Epidermal melanocyte (primary cell): ENCODE results near the gene DENND5A.
A peak's percentile ranks its signal among the peaks of the same experiment; 100 is the strongest.

Experiments used
- DNase-seq: peaks from one replicate; pipeline ENCODE4 v3.0.0; 2011; ENCODE audit warnings: low spot score; ENCODE audit not compliant: insufficient read length

DENND5A gene

DNA sequence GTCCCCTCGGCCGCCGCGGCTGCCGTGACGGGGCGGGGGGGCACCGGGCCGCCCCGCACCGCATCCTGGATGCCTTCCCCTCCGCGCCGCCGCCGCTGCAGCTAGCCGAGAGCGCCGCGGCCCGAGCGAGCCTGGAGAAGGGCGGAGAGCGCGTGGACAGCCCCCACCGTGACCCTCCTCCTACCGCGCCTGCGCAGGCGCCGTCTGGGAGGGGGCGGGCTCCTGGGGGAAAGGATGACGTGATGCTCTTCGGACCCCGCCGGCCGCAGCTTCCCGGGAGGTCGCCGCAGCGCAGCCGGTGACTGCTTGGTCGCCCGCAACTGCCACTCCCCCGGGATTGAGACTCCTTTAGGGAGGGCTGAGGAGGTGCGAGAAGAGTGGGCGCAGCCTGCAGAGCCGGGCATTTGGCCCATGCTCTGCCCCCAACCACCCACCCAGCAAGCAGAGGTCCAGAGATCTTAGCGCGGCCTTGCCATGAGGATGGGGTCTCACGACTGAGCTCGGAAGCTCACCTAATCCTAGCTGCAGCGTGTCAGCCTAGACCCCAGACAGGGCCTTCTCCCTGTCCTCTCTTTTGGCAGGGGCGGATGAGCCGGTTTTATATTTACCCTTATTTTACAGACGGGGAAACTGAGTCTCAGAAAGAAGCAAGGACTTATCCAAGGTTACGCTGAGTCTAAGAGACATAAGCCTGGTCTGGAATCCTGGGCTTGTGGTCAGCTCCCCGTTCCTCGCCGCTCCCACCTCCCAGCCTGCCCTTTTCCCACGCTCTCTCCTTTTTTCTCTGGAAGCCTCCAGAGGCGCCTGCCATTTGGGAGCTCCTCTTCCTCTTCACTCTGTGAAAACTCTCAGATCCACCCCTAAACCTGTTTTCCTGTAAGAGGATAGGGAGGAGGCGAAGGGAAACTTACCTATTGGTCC, at the start of gene DENND5A:
DENND5A (minus strand) TSS at position 140 of the 921 bp plus-strand sequence. CDS start 281 bp downstream, outside the sequence.
- DNase-seq, result peak; percentile 97

DNA sequence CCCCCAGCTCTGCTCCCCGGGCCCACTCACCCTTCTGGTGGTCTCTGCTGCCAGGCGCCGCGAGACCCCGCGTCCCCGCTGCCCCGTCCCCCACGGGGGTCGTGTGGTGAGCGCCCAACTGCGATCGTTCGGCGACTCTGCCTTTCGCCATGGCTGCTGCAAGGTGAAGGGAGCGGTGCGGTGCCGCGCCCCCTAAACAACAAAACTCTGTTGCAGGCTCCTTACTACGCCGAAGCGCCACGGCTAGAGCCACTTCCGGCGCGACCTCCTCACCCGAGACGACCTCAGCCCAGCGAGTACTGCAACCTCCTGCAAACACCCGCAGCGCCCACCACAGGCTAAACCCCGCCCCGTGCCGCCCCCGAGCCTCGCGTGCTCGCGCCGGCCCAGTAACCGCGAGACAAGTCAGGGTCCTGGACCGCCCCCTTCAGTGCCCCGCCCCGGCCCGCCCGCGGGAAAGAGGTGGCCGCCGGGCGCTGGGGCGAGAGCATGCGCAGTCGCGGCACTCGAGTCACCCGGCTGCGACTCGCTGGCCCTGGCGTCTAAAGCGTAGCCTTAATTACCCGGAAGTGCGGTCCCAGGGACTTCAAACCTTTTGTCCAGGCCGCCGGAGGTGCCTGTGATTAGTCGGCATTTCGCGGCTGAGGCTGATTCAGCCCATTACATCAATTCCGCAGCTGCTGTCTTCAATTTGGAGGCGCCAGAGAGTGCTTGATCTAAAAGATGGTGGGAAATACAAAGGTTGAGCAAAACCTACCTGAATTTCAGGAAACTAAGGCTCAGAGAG, 49.3 kb upstream of the DENND5A start, which contains the start of gene TMEM41B:
TMEM41B (minus strand) TSS at position 303 of the 787 bp plus-strand sequence; CDS start at position 151, 152 bp downstream.
- peak; percentile 97 for DNase-seq

DNA sequence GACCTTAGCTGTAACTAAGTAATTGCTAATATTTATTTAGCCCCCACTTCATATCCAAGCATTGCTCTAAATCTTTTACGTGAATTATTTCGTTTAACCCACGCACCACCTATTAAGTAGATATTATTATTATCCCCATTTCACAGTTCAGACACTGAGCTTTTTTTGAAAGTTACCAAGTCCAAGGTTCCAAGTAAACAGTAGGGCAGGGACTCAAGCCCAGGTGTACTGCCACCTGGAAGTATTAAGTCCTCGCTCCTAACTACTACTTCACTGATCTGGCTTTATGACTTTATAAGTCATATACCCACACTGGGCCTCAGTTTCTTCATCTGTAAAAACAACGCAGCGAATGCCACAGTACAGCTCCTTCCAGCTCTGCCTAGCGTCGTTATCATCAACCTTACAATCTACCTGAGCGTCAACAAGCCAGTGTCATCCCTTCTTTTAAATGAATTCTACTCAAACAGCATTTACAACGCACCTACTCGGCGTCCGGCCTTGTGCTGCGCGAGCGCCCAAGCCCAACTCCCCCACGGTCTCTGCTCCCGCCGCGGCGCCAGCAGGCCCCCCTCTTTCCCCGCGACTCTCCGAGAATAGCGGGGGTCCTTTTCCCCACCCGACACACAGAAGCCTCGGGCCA, 48.6 kb upstream of the DENND5A start:
- DNase-seq, result no peak

DNA sequence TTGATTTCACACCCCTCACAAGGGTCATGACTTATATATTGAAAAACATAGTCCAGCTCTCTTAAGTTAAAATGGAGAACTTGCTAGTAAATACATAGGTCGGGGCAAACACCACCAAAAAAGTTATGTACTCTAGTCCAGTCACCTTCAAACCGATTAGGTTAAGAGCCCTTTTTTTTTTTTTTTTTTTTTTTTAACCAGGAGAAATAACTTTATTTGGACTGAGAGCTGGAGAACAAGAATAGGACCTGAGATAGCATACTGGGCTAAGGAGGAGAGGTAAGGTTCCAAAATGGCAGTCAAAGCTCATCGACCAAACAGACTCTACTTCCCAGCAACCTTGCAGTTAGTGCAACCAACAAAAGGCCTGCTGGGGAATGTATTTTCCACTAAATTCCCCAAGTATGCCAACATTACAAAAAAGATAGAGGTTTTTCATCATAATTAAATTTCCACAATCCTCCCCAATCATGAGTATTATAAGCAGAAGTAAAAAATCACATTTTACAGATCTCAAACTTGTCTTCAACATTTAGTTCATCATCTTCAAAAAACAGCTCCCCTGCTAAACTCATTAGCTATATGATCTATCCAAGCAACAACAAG, 45.4 kb upstream of the DENND5A start:
- DNase-seq, result no peak

DNA sequence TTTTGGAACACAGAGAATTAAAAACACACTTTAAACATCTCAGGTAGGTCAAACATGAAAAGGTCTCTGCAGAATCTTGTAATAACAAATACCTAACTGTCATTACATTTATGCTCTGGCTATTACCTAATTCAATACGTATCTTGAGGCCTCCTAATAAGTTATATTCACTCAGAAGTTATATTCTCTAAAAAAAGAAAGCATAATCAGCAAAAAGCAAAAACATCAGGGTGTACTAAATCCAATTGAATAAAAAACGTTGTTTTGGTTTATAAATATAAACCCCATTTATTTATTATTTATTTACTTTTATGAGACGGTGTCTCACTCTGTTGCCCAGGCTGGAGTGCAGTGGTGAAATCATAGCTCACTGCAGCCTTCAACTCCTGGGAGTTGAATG, 39.0 kb upstream of the DENND5A start:
- no peak for DNase-seq

DNA sequence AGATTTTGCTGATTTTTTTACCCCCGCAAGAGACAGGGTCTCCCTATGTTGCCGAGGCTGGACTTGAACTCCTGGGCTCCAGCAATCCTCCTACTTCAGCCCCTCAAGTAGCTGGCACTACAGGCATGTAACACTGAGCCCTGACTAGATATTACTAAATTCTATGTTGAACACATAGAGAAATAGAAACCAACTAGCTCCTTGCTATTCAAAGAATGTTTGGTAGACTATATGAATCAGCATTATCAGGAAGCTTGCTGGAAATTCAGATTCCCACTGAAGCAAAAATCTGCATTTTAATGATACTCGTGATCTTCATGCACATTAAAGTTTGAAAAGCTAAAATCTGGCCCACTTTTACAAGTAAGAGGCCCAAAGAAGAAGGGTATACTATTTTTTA, 37.3 kb upstream of the DENND5A start:
- DNase-seq, result no peak

DNA sequence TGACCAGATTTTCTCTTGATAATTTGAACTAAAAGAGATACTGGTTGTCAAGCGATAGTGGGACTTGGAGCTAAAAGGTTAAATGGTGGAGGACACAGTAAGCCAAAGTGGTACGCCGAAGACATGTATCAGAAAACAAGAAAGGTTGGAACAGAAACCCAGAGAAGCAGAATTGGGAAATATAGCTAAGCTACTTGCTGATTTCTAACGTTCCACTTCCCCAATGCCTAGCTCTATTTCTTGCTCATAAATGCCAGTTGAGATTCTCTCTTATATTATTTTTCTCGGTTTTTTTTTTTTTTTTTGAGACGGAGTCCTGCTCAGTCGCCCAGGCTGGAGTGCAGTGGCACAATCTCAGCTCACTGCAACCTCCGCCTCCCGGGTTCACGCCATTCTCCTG, 36.6 kb upstream of the DENND5A start:
- no peak for DNase-seq

DNA sequence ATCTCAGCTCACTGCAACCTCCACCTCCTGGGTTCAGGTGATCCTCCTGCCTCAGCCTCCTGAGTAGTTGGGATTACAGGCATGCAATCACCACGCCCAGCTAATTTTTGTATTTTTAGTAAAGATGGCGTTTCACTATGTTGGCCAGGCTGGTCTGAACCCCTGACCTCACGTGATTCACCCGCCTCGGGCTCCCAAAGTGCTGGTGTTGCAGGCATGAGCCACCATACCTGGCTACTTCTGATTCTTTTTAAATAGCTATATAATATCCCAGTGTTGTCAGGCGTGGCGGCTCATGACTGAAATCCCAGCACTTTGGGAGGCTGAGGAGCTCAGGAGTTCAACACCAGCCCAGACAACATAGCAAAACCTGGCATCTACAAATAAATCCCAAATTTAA, 28.5 kb upstream of the DENND5A start:
- no peak for DNase-seq

DNA sequence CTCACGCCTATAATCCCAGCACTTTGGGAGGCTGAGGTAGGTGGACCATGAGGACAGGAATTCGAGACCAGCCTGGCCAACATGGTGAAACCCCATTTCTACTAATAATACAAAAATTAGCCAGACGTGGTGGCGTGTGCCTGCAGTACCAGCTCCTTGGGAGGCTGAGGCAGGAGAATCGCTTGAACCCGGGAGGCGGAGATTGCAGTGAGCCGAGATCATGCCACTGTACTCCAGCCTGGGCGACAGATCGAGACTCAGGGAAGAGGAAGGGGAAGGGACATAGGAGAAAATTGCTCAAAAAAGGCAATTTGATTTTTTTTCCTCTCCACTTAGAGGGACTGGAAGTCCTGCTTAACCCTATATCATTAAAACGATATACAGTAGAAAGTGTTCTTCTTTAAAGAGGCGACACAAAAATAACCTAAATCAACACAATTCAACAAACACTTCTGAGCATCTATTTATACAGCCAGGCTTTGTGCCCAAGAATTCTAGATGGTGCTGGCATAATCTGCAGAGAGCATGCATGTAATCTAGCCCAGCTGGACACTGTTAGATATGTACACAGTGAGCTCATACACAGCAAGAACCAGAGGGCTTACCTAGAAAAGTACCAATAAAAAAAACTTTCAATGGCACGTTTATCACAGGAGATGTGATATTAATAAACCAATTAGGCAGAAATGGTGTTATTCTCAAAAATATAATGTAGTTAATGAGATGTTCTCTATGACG, 20.9 kb upstream of the DENND5A start:
- DNase-seq, result no peak

DNA sequence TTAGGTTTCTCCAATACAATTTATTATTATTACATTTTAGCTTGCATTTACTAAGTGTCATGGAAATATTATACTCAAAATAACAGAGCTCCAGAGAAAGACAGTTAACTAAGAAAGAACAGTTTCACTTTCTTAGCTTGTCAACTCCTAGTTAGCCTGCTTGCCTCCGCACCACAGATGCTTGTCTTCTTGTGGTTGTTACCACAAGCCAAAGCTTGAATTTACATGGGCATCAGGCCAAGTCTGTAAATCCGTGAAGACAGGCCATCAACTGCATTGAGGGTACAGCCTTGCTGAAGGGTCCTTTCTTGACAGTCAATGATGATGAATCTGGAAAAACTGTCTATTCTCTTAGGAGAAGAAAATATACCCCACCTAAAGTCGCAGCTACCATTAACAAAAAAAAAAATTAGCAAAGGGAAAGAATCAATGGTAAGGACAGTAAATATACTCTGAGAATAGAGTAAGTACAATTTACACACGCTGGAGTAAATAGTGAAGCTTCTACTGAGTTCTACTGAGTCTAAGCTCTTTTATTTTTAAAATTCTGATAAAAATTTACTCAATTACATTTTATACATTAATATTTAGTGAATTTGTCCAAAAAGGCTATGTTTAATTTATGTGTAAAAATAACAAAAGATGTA, 15.6 kb upstream of the DENND5A start:
- no peak for DNase-seq

DNA sequence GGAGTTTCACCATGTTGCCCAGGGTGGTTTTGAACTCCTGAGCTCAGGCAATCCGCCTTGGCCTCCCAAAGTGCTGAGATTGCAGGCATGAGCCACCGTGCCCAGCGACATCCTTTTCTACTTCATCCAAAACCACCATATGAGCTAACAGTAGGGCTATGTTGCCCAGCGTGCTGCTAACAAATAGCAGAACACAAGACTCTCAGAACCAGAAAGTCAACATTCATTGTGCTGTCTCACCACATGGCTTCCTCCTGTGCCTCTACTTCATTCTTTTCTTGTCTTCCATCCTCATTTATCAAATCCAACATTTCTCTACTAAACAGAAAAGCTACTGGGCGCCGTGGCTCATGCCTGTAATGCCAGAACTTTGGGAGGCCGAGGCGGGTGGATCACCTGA, 12.0 kb upstream of the DENND5A start:
- DNase-seq, result no peak

DNA sequence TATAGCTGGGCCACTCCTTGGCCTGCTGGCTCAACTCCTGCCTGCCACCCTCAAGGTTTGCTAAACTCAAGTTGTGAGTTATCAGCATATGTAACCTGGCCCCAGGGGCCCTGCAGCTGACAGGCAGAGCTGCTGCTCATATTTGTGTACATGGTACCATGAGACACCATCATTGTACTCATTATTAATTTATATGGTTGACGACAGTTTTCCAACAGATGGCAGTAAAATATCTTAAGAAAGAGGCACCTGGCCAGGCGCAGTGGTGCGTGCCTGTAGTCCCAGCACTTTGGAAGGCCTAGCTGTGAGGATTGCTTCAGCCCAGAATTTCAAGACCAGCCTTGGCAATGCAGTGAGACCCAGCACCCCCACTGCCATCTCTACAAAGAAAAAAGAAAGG, 11.4 kb upstream of the DENND5A start:
- no peak for DNase-seq

DNA sequence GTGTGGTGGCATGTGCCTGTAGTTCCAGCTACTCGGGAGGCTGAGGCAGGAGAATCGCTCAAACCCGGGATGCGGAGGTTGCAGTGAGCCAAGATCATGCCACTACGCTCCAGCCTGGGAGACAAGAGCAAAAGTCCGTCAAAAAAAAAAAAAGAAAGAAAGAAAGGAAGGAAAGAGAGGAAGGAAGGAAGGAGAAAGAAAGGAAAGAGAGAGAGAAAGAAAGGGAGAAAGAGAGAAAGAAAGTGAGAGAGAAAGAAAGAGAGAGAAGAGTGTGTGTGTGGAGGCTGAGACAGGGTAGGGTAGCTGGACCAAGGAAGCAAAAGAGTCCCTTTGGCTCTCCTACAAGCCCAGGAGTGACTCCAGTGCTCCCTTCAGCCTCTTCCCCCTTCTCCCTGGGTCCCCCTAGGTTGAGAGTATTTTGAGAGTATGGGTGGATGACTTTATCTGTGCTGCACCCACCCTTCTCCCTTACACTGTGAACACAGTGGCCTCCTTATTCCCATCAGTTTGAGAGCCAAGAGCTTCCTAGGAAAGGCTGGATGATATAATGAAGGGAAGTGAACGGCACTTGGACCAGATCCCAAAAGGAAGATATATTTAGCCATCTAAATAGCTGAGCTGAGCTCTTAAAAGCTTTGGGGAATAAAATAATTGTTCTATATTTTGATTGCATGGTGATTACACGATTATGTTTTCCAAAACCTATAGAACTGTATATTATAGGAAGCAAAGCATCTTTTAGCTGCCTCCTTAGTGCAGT, 9.5 kb upstream of the DENND5A start:
- DNase-seq, result no peak

DNA sequence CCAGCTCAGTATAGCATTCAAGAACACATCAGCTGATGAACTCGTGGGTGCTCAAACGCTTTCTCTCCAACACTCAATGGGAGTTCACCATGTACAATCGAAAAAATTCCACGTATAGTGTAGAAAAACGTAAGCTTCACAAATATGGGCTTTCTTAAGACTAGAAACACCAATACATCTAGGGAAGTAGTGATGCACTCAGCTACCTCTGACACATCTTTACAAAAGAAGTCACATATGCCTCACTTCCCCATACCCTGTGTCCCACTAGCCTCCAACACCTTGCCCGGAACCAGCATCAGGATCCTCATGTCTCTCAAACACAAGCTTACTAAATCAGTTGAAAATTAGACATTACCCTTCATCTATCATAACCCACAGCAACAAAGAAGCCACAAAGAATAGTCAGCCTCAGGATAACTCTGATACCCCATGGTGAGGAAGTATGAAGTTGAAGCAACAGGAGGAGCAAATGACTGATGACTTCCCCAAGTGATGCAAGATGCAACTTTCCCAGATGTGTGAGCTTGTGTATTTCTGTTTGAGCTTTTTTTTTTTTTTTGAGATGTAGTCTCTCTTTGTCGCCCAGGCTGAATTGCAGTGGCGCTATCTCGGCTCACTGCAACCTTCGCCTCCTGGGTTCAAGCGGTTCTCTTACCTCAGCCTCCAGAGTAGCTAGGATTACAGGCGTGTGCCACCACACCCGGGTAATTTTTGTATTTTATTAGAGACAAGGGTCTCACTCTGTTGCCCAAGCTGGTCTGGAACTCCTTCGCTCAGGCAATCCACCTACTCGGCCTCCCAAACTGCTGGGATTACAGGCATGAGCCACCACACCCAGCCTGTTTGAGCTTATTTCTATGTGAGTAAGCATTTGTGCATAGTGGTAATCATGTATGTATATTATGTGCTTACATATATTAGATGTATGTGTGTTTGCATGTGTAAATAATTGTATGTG, 8.5 kb upstream of the DENND5A start:
- DNase-seq, result no peak

DNA sequence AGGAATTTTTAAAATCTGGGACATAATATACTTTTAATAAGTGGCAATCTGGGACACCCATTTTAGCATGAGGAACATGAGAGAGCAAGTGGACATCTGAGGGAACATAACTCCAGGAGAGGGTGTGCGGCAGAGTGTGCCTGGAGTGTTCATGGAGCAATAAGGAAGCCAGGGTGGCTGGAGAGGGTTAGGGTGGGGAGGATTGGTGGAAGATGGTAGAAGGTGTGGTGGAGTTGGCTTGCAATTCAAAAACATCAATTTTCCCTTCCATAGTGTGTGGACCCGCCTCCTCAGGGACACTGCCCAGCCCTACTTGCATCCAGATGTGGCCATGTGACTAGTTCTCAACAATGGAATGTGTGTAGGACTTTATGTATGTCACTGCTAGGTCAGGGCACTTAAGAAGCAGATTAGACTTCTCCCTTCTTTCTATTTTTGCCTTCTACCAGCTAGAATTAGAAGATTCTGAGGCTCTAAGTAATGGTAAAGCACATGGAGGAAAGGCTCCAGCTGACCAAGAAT, 4.4 kb upstream of the DENND5A start:
- DNase-seq, result no peak

DNA sequence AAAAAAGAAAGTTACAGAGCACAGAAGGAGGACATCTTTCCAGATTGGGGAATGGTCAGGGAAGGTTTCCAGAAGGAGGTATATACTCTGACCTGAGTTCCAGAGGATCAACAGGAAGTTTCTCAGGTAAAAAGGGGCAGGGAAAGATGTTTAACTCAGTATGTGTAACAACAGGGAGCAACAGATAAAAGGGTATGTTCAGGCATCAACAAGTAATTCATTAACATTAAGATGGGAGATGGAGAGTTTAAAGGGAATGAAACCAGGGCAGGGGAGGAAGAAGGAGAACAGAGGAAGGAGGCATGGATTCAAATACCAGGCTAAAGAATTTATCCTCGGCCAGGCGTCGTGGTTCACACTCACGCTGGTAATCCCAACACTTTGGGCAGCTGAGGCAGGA, 2.5 kb upstream of the DENND5A start:
- no peak for DNase-seq

DNA sequence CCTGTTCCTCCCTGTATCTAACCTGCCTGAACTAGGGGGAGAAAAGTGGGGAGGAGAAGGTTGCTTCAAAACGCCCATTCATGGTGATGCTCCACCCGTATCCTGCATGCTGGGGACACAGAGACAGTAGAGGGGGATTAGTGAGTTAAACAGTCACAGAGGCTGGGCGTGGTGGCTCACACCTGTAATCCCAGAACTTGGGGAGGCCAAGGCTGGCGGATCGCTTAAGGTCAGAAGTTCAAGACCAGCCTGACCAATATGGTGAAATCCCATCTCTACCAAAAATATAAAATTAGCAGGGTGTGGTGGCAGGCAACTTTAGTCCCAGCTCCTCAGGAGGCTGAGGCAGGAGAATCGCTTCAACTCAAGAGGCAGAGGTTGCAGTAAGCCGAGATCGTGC, 1.8 kb upstream of the DENND5A start:
- no peak for DNase-seq

DNA sequence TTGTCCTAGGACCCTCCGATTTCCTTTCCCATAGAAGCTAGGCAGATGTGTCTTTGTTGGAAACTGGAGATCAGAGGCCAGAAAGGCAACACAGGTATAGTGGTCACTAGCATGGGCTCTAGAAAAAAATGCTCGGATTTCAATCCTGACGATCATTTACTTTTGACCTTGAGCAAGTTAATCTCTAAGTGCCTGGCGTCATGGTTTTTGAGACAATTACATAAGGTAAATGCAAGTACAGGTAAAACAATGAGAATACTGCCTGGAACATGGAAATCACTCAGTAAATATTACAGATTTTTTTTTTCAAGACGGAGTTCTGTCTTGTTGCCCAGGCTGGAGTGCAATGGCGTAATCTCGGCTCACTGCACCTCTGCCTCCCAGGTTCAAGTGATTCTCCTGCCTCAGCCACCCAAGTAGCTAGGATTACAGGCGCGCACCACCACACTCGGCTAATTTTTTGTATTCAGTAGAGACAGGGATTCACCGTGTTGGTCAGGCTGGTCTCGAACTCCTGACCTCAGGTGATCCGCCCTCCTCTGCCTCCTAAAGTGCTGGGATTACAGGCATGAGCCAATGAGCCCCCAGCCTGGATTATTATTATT, 1.1 kb upstream of the DENND5A start:
- DNase-seq, result no peak
